ENCODE measurements around the gene KLHL17. TPM values are rescaled to one million over a fixed set of nuclear protein-coding genes. Genes with fewer than 3 reads are reported as not detected.

The KLHL17 gene
- total RNA-seq, 1 donor from 2014 or later, result 41.5 TPM

- no peak for TF ChIP-seq CTCF (conservative IDR thresholded peaks at IDR 0.05)
- Mint-ChIP-seq H3K27me3 (ENCODE audit: low read depth) (peaks cover 24% of the 10 kb centered on the region), H3K4me3 (no peak overlapping the region)
These were observed 17.9 kb downstream of the KLHL17 start for GRCh38 chr1:978069-978834.

GRCh38 chr1:978835-979743, 18.7 kb downstream of the KLHL17 start:
- Mint-ChIP-seq H3K27ac (ENCODE audit: unreplicated experiment) (no peak overlapping the region), H3K4me1 (peaks cover 3% of the 10 kb centered on the region), H3K36me3 (ENCODE audit: low read depth) (peaks cover 3% of the 10 kb centered on the region), H3K4me3 (no peak overlapping the region), H3K27me3 (ENCODE audit: low read depth) (peaks cover 29% of the 10 kb centered on the region), H3K9me3 (peaks cover 3% of the 10 kb centered on the region)
- TF ChIP-seq CTCF (conservative IDR thresholded peaks at IDR 0.05), result no peak
- DNase-seq (ENCODE audit: low read depth, low spot score), result no peak

More at GRCh38 chr1:978069-978834, 17.9 kb downstream of the KLHL17 start:
- DNase-seq (ENCODE audit: low read depth, low spot score), result no peak
- H3K9me3 Mint-ChIP-seq, result peaks cover 3% of the 10 kb centered on the region
- H3K27ac Mint-ChIP-seq (ENCODE audit: unreplicated experiment), result no peak overlapping the region
- peaks cover 3% of the 10 kb centered on the region for H3K4me1 Mint-ChIP-seq
- peaks cover 3% of the 10 kb centered on the region for H3K36me3 Mint-ChIP-seq (ENCODE audit: low read depth)

GRCh38 chr1:979744-980072, 19.3 kb downstream of the KLHL17 start:
- Mint-ChIP-seq H3K4me1 (peaks cover 3% of the 10 kb centered on the region), H3K27ac (ENCODE audit: unreplicated experiment) (no peak overlapping the region), H3K27me3 (ENCODE audit: low read depth) (peaks cover 31% of the 10 kb centered on the region), H3K9me3 (peaks cover 3% of the 10 kb centered on the region), H3K4me3 (no peak overlapping the region), H3K36me3 (ENCODE audit: low read depth) (peaks cover 3% of the 10 kb centered on the region)
- DNase-seq (ENCODE audit: low read depth, low spot score), result no peak
- TF ChIP-seq CTCF (conservative IDR thresholded peaks at IDR 0.05), result no peak

GRCh38 chr1:980137-980571, 19.8 kb downstream of the KLHL17 start:
- H3K27me3 Mint-ChIP-seq (ENCODE audit: low read depth), result peaks cover 31% of the 10 kb centered on the region
- H3K36me3 Mint-ChIP-seq (ENCODE audit: low read depth), result peaks cover 3% of the 10 kb centered on the region
- TF ChIP-seq CTCF (conservative IDR thresholded peaks at IDR 0.05), result no peak
- peaks cover 3% of the 10 kb centered on the region for H3K9me3 Mint-ChIP-seq
- H3K4me1 Mint-ChIP-seq, result peaks cover 3% of the 10 kb centered on the region
- H3K4me3 Mint-ChIP-seq, result no peak overlapping the region
- no peak for DNase-seq (ENCODE audit: low read depth, low spot score)
- H3K27ac Mint-ChIP-seq (ENCODE audit: unreplicated experiment), result no peak overlapping the region

GRCh38 chr1:980602-981395, 20.4 kb downstream of the KLHL17 start:
- H3K9me3 Mint-ChIP-seq, result peaks cover 3% of the 10 kb centered on the region
- H3K4me1 Mint-ChIP-seq, result peaks cover 3% of the 10 kb centered on the region
- peaks cover 34% of the 10 kb centered on the region for H3K27me3 Mint-ChIP-seq (ENCODE audit: low read depth)
- peaks cover 3% of the 10 kb centered on the region for H3K36me3 Mint-ChIP-seq (ENCODE audit: low read depth)
- DNase-seq (ENCODE audit: low read depth, low spot score), result no peak
- H3K27ac Mint-ChIP-seq (ENCODE audit: unreplicated experiment), result no peak overlapping the region
- no peak overlapping the region for H3K4me3 Mint-ChIP-seq
- TF ChIP-seq CTCF (conservative IDR thresholded peaks at IDR 0.05), result no peak
